CD14-positive monocyte (primary cell): ENCODE data around the gene TPPP. TPM values are rescaled to one million over a fixed set of nuclear protein-coding genes. Genes with fewer than 3 reads are reported as not detected.

Source experiments
- DNase-seq, 3 donors: peaks; one replicate each; pipeline ENCODE4 v3.0.0-alpha.2; 2011 to 2022
- H2AFZ ChIP-seq: 2 replicates; pipeline ENCODE4 v1.6.0; 2012; ENCODE audit warnings: mild to moderate bottlenecking, low read depth, low read length, inconsistent platforms; ENCODE audit not compliant: insufficient read depth, poor library complexity, severe bottlenecking
- H3K27ac ChIP-seq, 2 donors: 1 replicate in 1 of 2; 2 replicates in 1 of 2; pipeline ENCODE4 v1.5.1; 2012 to 2013; ENCODE audit warnings: low read length in 2 of 2, control low read depth in 1 of 2, inconsistent platforms in 1 of 2, low read depth in 1 of 2, mild to moderate bottlenecking in 1 of 2
- H3K27me3 ChIP-seq, 2 donors: one replicate each; pipeline versions ENCODE4 v1.6.0 to v1.6.1; 2011 to 2013; ENCODE audit warnings: low read length in 2 of 2; ENCODE audit not compliant: control insufficient read depth in 2 of 2, insufficient read depth in 2 of 2
- H3K36me3 ChIP-seq, 2 donors: replicated peaks in 1 of 2; 1 replicate in 1 of 2; 2 replicates in 1 of 2; pipeline versions ENCODE4 v1.5.1 to v1.6.1; 2012 to 2013; ENCODE audit warnings: low read length in 2 of 2, control low read depth in 1 of 2, inconsistent platforms in 1 of 2, mild to moderate bottlenecking in 1 of 2; ENCODE audit not compliant: insufficient read depth in 2 of 2, control insufficient read depth in 1 of 2
- H3K4me1 ChIP-seq, 2 donors: 1 replicate in 1 of 2; 2 replicates in 1 of 2; pipeline versions ENCODE4 v1.5.1 to v1.6.1; 2012 to 2013; ENCODE audit warnings: low read length in 2 of 2, control low read depth in 1 of 2, inconsistent platforms in 1 of 2, mild to moderate bottlenecking in 1 of 2, moderate library complexity in 1 of 2; ENCODE audit not compliant: insufficient read depth in 2 of 2, control insufficient read depth in 1 of 2
- H3K4me2 ChIP-seq: replicated peaks from 2 replicates; pipeline ENCODE3; 2012; ENCODE audit warnings: low read length, moderate library complexity, mild to moderate bottlenecking; ENCODE audit not compliant: poor library complexity, severe bottlenecking; ENCODE audit errors: extremely low read depth
- H3K4me3 ChIP-seq, 3 experiments: fragments of 200-600 bp in 1 of 3; sonication (generic) in 1 of 3; replicated peaks in 1 of 3; 1 replicate in 2 of 3; 2 replicates in 1 of 3; pipeline ENCODE4 v1.5.1; 2011 to 2013; ENCODE audit warnings: low read length in 3 of 3, mild to moderate bottlenecking in 3 of 3, control low read depth in 2 of 3, low read depth in 2 of 3, inconsistent platforms in 1 of 3, moderate library complexity in 1 of 3
- H3K79me2 ChIP-seq: 2 replicates; pipeline ENCODE4 v1.6.0; 2012; ENCODE audit warnings: mild to moderate bottlenecking, control low read depth, inconsistent platforms, low read length, moderate library complexity; ENCODE audit not compliant: insufficient read depth
- H3K9ac ChIP-seq: 2 replicates; pipeline ENCODE4 v1.6.0; 2017; ENCODE audit warnings: low read length, mild to moderate bottlenecking; ENCODE audit not compliant: insufficient read depth, poor library complexity, severe bottlenecking
- H3K9me3 ChIP-seq, 2 donors: replicated peaks in 1 of 2; 1 replicate in 1 of 2; 2 replicates in 1 of 2; pipeline versions ENCODE4 v1.5.1 to v1.6.1; 2012 to 2013; ENCODE audit warnings: low read length in 2 of 2, control low read depth in 1 of 2; ENCODE audit not compliant: control insufficient read depth in 1 of 2, insufficient read depth in 1 of 2
- H4K20me1 ChIP-seq: 2 replicates; pipeline ENCODE4 v1.6.0; 2012; ENCODE audit warnings: mild to moderate bottlenecking, low read length, control low read depth, moderate library complexity; ENCODE audit not compliant: insufficient read depth
- H3K27ac Mint-ChIP-seq, 7 donors: one replicate each; pipeline ENCODE4 v1.8.0; 2020; ENCODE audit warnings: mild to moderate bottlenecking in 7 of 7, mixed read lengths in 7 of 7, moderate library complexity in 6 of 7, inconsistent platforms in 2 of 7
- H3K27me3 Mint-ChIP-seq, 3 donors: one replicate each; pipeline ENCODE4 v1.8.0; 2021 to 2022; ENCODE audit warnings: low read depth in 3 of 3, mild to moderate bottlenecking in 3 of 3, mixed read lengths in 3 of 3, moderate library complexity in 3 of 3, inconsistent platforms in 1 of 3
- H3K36me3 Mint-ChIP-seq, 2 donors: one replicate each; pipeline ENCODE4 v1.8.0; 2020; ENCODE audit warnings: mixed read lengths in 2 of 2, inconsistent platforms in 1 of 2, mild to moderate bottlenecking in 1 of 2
- H3K4me1 Mint-ChIP-seq: one replicate; pipeline ENCODE4 v1.8.0; 2020; ENCODE audit warnings: mild to moderate bottlenecking, mixed read lengths
- H3K4me3 Mint-ChIP-seq, 2 donors: one replicate each; pipeline ENCODE4 v1.8.0; 2020; ENCODE audit warnings: mild to moderate bottlenecking in 2 of 2, mixed read lengths in 2 of 2, moderate library complexity in 1 of 2
- H3K9me3 Mint-ChIP-seq, 7 donors: one replicate each; pipeline ENCODE4 v1.8.0; 2020 to 2022; ENCODE audit warnings: mixed read lengths in 7 of 7, mild to moderate bottlenecking in 6 of 7, moderate library complexity in 6 of 7, inconsistent platforms in 2 of 7
- CTCF ChIP-seq: fragments of 200-600 bp; IDR thresholded peaks from one replicate; pipeline ENCODE4 v1.8.0; 2022; ENCODE audit warnings: antibody characterized with exemption, mild to moderate bottlenecking
- WGBS: methylation state at CpG from one replicate; pipeline ENCODE4 v1.1.5; 2013; ENCODE audit warnings: missing lambda C conversion rate; ENCODE audit not compliant: insufficient coverage; 5-methylcytosine and 5-hydroxymethylcytosine counted together
- intact Hi-C, 2 donors: fragments of 100-400 bp; cut with micrococcal nuclease; formaldehyde crosslinking; loops; one replicate each; pipeline versions ENCODE4 v1.15.0 to v1.15.1; 2023
- polyA plus RNA-seq, 3 donors: library from polyadenylated mRNA; depleted of rRNA in 1 of 3; unstranded in 2 of 3; stranded (reverse) in 1 of 3; fragments of 300-500 nt in 2 of 3; fragments of >200 nt in 1 of 3; fragmentation: Illumina TruSeq in 2 of 3; gene quantifications; 1 replicate in 2 of 3; 2 replicates in 1 of 3; pipeline ENCODE4 v1.2.3, GENCODE V29; 2012 to 2021

Gene TPPP
- polyA plus RNA-seq, 3 donors, result 0.02 to 0.17 (median 0.06) TPM

DNA sequence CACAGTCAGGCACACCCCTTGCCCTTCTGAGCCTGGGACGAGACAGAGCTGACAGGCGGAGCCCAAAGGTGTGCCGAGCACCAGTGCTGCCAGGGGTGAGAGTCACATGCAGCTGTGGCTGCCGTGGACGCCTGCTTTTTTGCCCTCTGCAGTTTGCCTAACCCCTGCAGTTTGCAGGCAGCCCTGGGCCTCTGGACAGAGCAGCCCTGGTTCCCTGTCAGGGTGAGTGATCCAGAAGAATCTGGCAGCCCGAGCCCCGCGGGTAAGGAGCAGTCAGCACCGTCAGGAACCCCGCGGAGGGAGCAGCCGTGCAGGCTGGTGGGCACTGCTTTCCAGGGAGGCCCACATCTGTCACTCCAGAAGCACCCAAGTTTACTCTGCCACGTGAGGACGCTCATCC is 50.7 kb downstream of the TPPP start:
- no peaks in the 10 kb centered on the region for H3K79me2 ChIP-seq
- Mint-ChIP-seq H3K4me3 (no peak overlapping the region), H3K27ac (no peak overlapping the region), H3K9me3 (peaks cover 0 to 2% (median 0%) of the 10 kb centered on the region in 7 donors), H3K27me3 (peaks cover 0 to 2% (median 0%) of the 10 kb centered on the region in 3 donors), H3K36me3 (peaks cover 61 to 85% of the 10 kb centered on the region in 2 donors), H3K4me1 (no peaks in the 10 kb centered on the region)
- H3K36me3 ChIP-seq, result peaks cover 35 to 81% of the 10 kb centered on the region in 2 donors
- H3K27me3 ChIP-seq, result no peaks in the 10 kb centered on the region
- no peak overlapping the region for H3K4me3 ChIP-seq
- no peaks in the 10 kb centered on the region for H4K20me1 ChIP-seq
- TF ChIP-seq CTCF, result no peak
- WGBS, result 95% methylated on average over 14 of the region's 14 CpGs
- no peaks in the 10 kb centered on the region for H3K9me3 ChIP-seq
- H3K27ac ChIP-seq, result no peak overlapping the region
- intact Hi-C loops, result no loop called here
- H3K4me2 ChIP-seq, result no peak overlapping the region
- H3K4me1 ChIP-seq, result no peaks in the 10 kb centered on the region
- H3K9ac ChIP-seq, result no peak overlapping the region
- DNase-seq, result no peak
- no peak overlapping the region for H2AFZ ChIP-seq

DNA sequence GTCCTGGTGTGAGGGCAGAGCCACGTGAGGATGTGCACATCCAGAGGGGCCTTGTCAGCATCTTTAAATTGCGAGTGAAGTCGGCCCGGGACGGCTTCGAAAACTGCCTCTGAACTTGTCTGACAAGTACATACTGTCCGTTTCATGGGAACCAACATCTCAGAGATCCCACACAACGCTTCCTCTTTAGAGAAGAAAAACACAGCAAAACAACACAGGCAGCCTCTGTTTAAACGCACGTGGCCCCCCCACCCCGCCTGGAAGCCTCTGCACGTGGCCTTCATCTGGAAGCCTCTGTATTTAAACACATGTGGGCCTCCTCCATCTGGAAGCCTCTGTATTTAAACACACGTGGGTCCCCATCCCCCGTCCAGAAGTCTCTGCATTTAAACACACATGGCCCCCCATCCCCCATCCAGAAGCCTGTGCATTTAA is 51.8 kb downstream of the TPPP start:
- H3K4me1 Mint-ChIP-seq, result no peaks in the 10 kb centered on the region
- TF ChIP-seq CTCF, result no peak
- no peaks in the 10 kb centered on the region for H3K4me1 ChIP-seq
- no peaks in the 10 kb centered on the region for H3K9me3 Mint-ChIP-seq
- H3K79me2 ChIP-seq, result no peaks in the 10 kb centered on the region
- no peak overlapping the region for H3K4me3 Mint-ChIP-seq
- intact Hi-C loops, result no loop called here
- H4K20me1 ChIP-seq, result no peaks in the 10 kb centered on the region
- no peak overlapping the region for H2AFZ ChIP-seq
- peaks cover 63 to 90% of the 10 kb centered on the region in 2 donors for H3K36me3 Mint-ChIP-seq
- H3K36me3 ChIP-seq, result peaks cover 35 to 79% of the 10 kb centered on the region in 2 donors
- WGBS, result 98% methylated on average over 13 of the region's 14 CpGs
- no peaks in the 10 kb centered on the region for H3K9me3 ChIP-seq
- H3K4me3 ChIP-seq, result no peak overlapping the region
- no peaks in the 10 kb centered on the region for H3K27me3 ChIP-seq
- H3K9ac ChIP-seq, result no peak overlapping the region
- peaks cover 0 to 2% (median 0%) of the 10 kb centered on the region in 3 donors for H3K27me3 Mint-ChIP-seq
- H3K27ac Mint-ChIP-seq, result no peak overlapping the region
- no peak overlapping the region for H3K27ac ChIP-seq
- no peak overlapping the region for H3K4me2 ChIP-seq
- DNase-seq, result no peak
